Peyer's patch (tissue), 4 donors: ENCODE data around the gene INSC.

Experiments
- CTCF ChIP-seq, 6 experiments: fragments of 450-650 bp in 4 of 6; fragments of 200-600 bp in 2 of 6; sonication (generic) in 1 of 6; IDR thresholded peaks; one replicate each; pipeline ENCODE4 v1.5.1; 2017 to 2019; ENCODE audit warnings: antibody characterized with exemption in 6 of 6, mild to moderate bottlenecking in 3 of 6, moderate library complexity in 1 of 6
- POLR2A ChIP-seq, 2 donors: fragments of 450-650 bp; IDR thresholded peaks; one replicate each; pipeline ENCODE4 v1.5.1; 2017; ENCODE audit warnings: antibody characterized with exemption in 2 of 2, mild to moderate bottlenecking in 2 of 2, moderate library complexity in 2 of 2

GRCh38 chr11:15180212-15180792 is 65.6 kb downstream of the INSC start:
- TF ChIP-seq CTCF (IDR thresholded peaks at IDR 0.05) (no peak), POLR2A (IDR thresholded peaks at IDR 0.05) (no peak)
